C4-2B (cell line): ENCODE results near the gene TMEM8B.

Experiments
- H3K27ac ChIP-seq: fragments of 450-650 bp; 2 replicates; pipeline ENCODE4 v1.5.1; 2017
- ZFX ChIP-seq: fragments of 450-650 bp; IDR thresholded peaks from 2 replicates; pipeline ENCODE4 v1.6.1; 2017
- TF ChIP-seq, protein P1 (sequence below): fragments of 450-650 bp; conservative IDR thresholded peaks from 2 replicates; pipeline ENCODE4 v1.5.1; 2017; ENCODE audit warnings: mild to moderate bottlenecking

The TMEM8B gene

DNA sequence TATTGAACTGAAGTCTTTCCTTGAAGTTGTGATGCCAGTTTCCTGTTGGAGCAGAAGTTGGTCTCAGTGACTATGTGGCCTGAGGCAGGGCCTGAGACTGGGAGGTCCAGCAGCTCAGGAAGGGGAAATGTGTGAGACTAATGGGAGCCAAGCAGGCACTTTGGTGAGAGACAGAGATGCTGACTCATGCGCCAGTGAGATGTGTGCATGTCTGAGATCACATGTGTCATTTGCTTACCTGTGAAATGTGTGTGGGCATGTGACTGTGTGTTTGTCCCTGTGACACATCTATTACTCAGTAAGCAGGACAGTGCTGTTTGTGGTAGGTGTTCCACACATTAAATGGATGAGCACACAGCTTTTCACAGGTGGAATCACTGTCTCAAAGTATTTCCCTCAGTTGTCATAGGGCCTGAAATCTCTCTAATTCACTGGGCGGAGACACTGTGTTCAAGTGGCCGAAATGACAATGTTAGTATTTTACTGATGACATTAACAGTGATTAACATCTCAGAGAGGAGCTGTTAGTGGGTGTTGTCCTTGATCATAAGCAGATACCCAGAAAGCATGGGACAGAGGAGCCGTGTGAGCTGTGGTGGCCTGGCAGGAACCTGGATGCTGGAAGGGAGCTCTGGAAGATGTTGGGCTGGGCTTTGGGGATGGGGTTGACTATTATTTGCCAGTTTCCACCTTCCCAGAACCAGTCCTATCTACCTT, 30.2 kb upstream of the TMEM8B start:
- H3K27ac ChIP-seq = no peak overlapping the region
- TF ChIP-seq ZFX = no peak
- TF ChIP-seq, protein P1, sequence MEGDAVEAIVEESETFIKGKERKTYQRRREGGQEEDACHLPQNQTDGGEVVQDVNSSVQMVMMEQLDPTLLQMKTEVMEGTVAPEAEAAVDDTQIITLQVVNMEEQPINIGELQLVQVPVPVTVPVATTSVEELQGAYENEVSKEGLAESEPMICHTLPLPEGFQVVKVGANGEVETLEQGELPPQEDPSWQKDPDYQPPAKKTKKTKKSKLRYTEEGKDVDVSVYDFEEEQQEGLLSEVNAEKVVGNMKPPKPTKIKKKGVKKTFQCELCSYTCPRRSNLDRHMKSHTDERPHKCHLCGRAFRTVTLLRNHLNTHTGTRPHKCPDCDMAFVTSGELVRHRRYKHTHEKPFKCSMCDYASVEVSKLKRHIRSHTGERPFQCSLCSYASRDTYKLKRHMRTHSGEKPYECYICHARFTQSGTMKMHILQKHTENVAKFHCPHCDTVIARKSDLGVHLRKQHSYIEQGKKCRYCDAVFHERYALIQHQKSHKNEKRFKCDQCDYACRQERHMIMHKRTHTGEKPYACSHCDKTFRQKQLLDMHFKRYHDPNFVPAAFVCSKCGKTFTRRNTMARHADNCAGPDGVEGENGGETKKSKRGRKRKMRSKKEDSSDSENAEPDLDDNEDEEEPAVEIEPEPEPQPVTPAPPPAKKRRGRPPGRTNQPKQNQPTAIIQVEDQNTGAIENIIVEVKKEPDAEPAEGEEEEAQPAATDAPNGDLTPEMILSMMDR = no peak

DNA sequence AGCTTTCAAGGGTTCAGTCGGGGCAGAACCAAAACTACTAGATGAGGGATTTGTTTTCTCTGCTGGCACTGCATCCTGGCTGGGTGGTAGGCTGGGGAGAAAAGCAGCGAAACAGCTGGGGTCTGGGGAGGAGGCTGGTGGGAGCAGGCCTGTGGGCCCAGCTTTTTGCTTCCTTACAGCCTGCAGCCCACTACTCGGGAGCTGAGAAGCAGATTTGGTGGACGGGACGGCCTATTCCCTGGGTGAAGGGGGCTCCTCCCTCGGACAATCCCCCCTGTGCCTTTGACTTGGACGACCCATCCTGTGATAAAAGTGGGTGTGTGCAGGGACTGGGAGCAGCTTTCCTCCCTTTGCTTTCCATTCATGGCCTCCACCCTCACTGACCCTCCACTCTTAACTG, 28.5 kb upstream of the TMEM8B start:
- TF ChIP-seq, protein P1 = no peak
- no peak for TF ChIP-seq ZFX
- H3K27ac ChIP-seq = no peak overlapping the region

DNA sequence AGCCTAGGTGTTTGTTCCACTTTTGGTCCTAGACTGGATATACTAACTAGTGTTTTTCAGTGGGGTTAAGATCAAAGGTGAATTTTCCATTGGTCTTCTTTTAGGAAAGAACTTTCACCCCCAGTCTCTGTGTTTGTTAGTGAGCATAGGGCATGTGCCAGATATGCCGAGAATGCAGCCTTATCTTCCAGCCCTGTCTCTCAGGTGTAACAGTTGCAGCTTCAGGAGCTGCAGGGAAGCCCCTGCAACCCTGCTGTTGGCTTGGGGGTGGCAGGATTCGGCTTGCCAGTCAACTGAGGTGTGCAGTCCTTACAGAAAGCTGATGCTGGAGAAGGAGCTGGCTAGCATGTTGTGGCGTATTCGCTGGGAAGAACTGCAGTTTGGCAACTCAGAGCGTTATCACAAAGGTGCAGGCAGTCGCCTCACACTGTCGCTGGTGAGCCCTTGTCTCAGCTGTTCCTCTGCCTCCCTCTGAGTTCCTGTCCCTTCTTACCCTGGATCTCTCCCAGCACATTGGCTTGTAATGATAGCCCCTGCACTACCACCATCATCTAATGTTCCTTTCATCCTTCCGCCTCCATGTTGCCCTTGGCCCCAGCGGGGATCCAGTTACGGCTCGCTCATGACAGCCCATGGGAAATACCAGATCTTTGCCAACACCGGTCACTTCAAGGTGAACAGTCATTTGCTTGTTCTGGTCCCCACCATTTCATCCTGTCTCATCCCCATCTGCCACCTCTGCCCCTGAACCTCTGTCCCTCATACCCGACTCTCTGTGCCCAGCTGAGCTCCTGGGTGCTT, 27.5 kb upstream of the TMEM8B start:
- TF ChIP-seq ZFX = no peak
- no peak overlapping the region for H3K27ac ChIP-seq

DNA sequence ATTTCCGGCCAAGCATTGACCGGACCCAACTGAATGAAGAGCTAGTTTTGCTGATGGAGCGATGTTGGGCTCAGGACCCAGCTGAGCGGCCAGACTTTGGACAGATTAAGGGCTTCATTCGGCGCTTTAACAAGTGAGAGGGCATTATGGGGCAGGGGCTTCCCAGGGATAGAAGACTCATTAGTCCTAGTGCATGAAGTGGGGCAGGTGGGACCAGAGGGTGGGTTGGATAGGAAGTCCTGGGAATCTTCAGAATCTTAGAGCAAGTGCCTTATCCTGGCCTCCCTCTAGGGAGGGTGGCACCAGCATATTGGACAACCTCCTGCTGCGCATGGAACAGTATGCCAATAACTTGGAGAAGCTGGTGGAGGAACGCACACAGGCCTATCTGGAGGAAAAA, 22.9 kb upstream of the TMEM8B start:
- no peak overlapping the region for H3K27ac ChIP-seq

DNA sequence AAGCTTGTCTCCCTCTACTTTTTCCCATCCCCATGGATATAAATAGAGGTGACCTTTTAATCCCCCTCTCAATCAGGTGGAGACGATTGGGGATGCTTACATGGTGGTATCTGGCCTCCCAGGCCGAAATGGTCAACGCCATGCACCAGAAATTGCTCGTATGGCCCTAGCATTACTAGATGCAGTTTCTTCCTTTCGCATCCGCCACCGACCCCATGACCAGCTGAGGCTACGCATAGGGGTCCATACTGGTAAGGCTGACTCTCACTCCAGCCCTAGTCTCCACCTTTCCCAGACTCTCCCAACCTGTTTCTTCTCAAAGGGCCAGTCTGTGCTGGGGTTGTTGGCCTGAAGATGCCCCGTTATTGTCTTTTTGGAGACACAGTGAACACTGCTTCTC, 20.6 kb upstream of the TMEM8B start:
- H3K27ac ChIP-seq = no peak overlapping the region

More for the DNA sequence above, 22.9 kb upstream of the TMEM8B start:
- TF ChIP-seq ZFX = no peak
- TF ChIP-seq, protein P1 = no peak

DNA sequence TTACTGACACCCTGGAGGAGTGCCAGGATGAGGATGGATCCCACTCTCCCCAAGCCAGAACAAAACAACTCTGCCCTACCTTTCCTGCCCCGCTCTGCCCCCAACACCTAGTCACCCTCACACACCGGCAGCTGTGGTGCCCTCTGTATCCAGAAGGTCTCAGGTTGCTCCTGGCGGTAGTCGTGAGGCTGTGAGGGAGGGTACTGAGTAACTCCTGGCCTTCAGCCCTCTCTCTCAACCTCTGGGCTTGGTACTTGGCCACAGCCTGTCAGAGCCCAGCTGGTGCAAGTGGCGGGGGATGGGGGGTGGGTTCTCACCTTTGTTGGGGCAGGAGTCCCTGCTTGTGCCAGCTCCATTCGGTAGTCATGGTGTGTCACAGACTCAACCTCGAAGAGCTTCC, 18.9 kb upstream of the TMEM8B start:
- TF ChIP-seq, protein P1 = no peak
- TF ChIP-seq ZFX = no peak

More for the DNA sequence above, 20.6 kb upstream of the TMEM8B start:
- no peak for TF ChIP-seq ZFX
- TF ChIP-seq, protein P1 = no peak

DNA sequence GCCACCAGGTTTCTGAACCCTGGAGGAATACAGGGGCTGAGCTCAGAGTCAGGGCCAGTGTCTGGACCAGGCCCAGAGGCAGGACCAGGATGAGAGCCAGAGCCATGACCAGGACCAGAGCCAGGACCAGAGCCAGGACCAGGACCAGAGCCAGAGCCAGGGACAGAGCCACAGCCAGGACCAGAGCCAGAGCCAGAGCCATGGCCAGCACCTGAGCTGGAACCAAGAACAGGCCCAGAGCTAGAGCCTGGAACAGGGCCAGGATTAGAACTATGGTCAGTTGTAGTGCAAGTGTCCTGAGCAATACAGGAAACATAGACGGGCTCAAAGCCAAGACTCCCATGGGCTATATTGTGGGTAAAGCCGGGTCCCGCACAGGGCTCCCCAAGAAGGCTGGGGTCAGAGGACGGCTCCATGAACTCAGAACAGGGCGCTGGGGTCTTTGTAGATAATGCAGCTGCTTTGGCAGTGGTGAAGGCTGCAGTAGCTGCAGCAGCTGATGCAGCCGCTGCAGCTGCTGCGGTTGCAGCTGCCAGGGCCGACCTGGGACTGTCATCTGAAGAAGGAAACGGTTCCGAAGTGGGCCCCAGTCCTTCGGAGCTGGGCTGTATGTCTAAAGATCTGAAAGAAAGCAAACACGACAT, 17.5 kb upstream of the TMEM8B start:
- peak overlapping the region; percentile 10 for H3K27ac ChIP-seq
- TF ChIP-seq, protein P1 = no peak

More for the DNA sequence above, 18.9 kb upstream of the TMEM8B start:
- H3K27ac ChIP-seq = no peak overlapping the region
